Measurements from ENCODE around the gene HECW1. TPM values are rescaled to one million over a fixed set of nuclear protein-coding genes. Genes with fewer than 3 reads are reported as not detected.

The HECW1 gene
- total RNA-seq, 2 donors from 2014 or later, result 0.04 TPM; not detected in 1

DNA sequence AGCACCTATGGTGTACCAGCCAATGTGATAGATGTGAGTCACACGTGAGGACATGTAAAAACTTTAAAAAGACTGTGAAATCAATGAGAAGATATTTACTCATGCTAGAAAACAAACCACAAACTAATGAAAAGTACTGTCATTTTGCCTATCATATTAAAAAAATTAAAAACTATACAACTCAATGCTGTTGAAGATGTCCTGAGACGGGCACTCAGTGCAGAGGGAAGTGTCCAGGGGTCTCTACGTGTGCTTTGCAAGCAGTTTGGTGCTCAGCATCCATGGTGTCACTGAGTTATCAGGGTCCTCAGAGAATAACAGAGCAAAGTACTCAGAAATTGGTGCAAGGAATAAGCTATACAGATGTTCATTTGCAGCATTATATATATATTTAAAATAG, 162.3 kb downstream of the HECW1 start:
- Histone ChIP-seq H3K36me3 (no peaks in the 10 kb centered on the region), H3K27me3 (no peaks in the 10 kb centered on the region), H3K27ac (no peak overlapping the region), H3K4me1 (no peaks in the 10 kb centered on the region), H3K4me3 (no peak overlapping the region), H3K9me3 (no peaks in the 10 kb centered on the region)
- no peak for DNase-seq (ENCODE audit: low spot score)
- TF ChIP-seq, protein P1, sequence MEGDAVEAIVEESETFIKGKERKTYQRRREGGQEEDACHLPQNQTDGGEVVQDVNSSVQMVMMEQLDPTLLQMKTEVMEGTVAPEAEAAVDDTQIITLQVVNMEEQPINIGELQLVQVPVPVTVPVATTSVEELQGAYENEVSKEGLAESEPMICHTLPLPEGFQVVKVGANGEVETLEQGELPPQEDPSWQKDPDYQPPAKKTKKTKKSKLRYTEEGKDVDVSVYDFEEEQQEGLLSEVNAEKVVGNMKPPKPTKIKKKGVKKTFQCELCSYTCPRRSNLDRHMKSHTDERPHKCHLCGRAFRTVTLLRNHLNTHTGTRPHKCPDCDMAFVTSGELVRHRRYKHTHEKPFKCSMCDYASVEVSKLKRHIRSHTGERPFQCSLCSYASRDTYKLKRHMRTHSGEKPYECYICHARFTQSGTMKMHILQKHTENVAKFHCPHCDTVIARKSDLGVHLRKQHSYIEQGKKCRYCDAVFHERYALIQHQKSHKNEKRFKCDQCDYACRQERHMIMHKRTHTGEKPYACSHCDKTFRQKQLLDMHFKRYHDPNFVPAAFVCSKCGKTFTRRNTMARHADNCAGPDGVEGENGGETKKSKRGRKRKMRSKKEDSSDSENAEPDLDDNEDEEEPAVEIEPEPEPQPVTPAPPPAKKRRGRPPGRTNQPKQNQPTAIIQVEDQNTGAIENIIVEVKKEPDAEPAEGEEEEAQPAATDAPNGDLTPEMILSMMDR (IDR thresholded peaks at IDR 0.05), result no peak

DNA sequence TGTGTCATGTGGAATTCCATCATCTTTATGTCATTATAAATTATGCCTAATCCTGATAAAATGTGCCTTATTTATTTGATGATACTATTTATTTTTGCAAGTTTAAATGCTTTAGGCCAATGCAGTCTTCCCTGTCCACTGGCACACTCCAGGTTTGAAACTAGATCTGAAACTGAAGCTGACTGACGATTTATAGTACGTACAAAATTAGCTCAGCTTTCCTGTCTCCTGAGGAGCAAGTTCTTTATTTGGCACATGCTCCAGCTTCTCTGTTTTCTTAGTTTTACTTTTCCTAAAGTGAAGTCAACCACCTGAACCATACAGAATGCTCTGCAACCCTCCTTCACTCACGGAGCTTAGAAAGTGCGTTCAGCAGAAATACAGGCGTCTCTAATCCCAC, 164.1 kb downstream of the HECW1 start:
- H3K4me3 ChIP-seq, result no peak overlapping the region
- no peak for DNase-seq (ENCODE audit: low spot score)
- no peak overlapping the region for H3K27ac ChIP-seq
- H3K4me1 ChIP-seq, result no peaks in the 10 kb centered on the region
- TF ChIP-seq, protein P1 (IDR thresholded peaks at IDR 0.05), result no peak
- H3K27me3 ChIP-seq, result no peaks in the 10 kb centered on the region
- no peaks in the 10 kb centered on the region for H3K36me3 ChIP-seq
- no peaks in the 10 kb centered on the region for H3K9me3 ChIP-seq

- TF ChIP-seq, protein P1 (IDR thresholded peaks at IDR 0.05), result no peak
- no peak for DNase-seq (ENCODE audit: low spot score)
- no peaks in the 10 kb centered on the region for H3K4me1 ChIP-seq
- no peaks in the 10 kb centered on the region for H3K27me3 ChIP-seq
- H3K9me3 ChIP-seq, result no peaks in the 10 kb centered on the region
- no peaks in the 10 kb centered on the region for H3K36me3 ChIP-seq
- no peak overlapping the region for H3K27ac ChIP-seq
- H3K4me3 ChIP-seq, result no peak overlapping the region
These were observed 165.7 kb downstream of the HECW1 start for GRCh38 chr7:43278088-43278644.

DNA sequence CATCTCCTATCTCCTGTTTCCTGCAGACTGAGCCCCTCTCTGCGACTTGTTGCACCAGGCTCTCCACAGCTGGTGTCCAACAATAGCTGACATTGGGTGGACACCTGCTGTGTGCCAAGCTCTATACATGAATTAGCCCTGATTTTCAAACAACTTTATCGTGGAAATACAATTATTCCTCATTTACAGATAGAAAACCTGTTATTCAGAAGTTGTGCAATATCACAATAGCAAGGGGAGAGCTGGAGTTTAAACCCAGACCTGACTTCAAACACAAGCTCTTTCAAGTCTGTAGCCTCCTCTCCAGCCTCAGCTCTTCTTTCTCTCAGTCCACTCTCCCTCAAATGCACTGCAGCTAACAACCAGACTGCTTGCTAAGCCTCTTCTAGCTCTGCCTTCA, 168.8 kb downstream of the HECW1 start:
- Histone ChIP-seq H3K36me3 (no peaks in the 10 kb centered on the region), H3K4me1 (no peaks in the 10 kb centered on the region), H3K9me3 (peaks cover 0 to 5% of the 10 kb centered on the region in 2 donors), H3K4me3 (no peak overlapping the region), H3K27ac (no peak overlapping the region), H3K27me3 (no peaks in the 10 kb centered on the region)
- DNase-seq (ENCODE audit: low spot score), result no peak
- TF ChIP-seq, protein P1 (IDR thresholded peaks at IDR 0.05), result no peak

DNA sequence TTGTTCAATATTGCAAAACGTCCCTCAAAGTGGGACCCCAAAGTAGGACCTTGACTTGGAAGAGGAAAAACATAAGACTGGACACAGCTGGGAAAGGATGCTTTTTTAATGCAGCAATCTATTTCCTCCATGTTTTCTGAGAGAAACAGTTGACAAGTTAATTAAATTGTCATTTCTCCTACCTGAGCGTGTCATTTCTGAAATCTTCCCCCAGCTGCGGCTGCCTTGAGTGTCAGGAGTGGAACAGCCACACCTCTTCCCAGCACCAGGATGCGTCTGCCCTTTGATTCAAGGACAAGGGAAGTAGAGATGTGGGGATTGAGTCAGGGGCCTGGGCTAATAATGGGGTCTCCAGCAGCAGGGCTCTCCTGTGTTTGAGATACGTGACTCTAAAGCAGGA, 171.3 kb downstream of the HECW1 start:
- TF ChIP-seq, protein P1 (IDR thresholded peaks at IDR 0.05), result no peak
- Histone ChIP-seq H3K27me3 (no peaks in the 10 kb centered on the region), H3K36me3 (no peaks in the 10 kb centered on the region), H3K4me1 (no peaks in the 10 kb centered on the region), H3K4me3 (no peak overlapping the region), H3K9me3 (peaks cover 0 to 6% of the 10 kb centered on the region in 2 donors), H3K27ac (no peak overlapping the region)
- DNase-seq (ENCODE audit: low spot score), result no peak

DNA sequence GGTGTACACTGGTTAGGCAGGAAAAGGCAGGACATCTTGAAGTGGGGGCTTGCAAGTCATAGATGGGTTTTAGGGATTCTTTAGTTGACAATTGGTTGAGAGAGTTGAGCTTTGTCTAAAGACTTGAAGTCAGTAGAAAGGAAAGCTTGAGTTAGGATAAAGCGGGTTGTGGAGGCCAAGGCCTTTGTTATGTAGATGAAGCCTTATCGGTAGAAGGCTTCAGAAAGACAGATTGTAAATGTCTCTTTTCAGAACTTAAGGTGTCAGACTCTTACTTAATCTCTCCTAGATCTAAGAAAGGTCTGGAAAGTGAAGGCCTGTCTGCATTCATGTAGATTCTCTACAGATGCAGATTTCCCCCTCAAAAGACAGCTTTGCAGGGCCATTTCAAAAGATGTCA, 177.4 kb downstream of the HECW1 start:
- no peak for DNase-seq (ENCODE audit: low spot score)
- Histone ChIP-seq H3K36me3 (no peaks in the 10 kb centered on the region), H3K4me3 (no peak overlapping the region), H3K27me3 (no peaks in the 10 kb centered on the region), H3K9me3 (peaks cover 8 to 16% of the 10 kb centered on the region in 2 donors), H3K27ac (no peak overlapping the region), H3K4me1 (no peaks in the 10 kb centered on the region)
- TF ChIP-seq, protein P1 (IDR thresholded peaks at IDR 0.05), result no peak

Measured in right atrium auricular region (tissue), 2 donors.